HPDE6-E6E7 (cell line): ENCODE measurements around the gene TEX261.

Experiments used
- DNase-seq: peaks from one replicate; pipeline ENCODE4 v3.0.0; 2011; ENCODE audit warnings: missing footprints; ENCODE audit errors: extremely low spot score

The TEX261 gene

GRCh38 chr2:70959271-70959761 lies 35.4 kb downstream of the TEX261 start:
- no peak for DNase-seq

GRCh38 chr2:70958759-70959158 lies 35.9 kb downstream of the TEX261 start:
- DNase-seq, result no peak

DNA sequence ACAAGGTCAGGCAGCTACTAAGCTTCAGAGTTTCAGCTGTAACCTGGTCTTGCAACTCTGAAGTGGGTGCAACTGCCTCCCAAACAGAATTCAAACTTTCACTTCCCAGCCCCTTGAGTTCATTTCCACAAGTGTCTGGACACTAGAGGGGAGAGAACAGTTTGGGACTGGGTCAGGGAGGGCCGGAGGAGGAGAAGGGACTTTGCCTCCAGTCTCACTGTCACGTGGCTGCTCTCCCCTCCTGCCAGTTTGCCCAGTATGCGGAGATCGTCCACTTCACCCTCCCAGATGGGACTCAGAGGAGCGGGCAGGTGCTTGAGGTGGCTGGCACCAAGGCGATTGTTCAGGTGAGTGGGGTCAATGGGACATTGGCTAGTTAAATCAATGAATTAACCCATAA lies 36.9 kb downstream of the TEX261 start:
- no peak for DNase-seq

DNA sequence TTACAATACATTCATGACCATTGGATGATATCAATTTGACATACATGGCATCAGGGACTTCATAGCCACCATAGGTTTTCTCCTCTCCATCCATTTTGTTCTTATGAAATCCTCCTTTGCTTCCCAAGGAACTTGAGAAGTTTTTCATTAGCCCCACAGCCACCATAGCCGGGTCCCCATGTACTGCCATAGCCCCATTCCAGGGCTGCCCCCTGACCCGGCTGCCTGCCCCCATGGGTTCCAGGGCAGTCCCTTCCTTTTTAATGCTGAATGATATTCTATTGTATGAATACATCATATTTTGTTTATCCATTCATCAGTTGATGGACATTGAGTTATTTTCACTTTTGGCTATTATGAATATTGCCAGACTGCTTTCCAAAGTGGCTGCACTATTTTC lies 38.5 kb downstream of the TEX261 start:
- DNase-seq, result no peak

DNA sequence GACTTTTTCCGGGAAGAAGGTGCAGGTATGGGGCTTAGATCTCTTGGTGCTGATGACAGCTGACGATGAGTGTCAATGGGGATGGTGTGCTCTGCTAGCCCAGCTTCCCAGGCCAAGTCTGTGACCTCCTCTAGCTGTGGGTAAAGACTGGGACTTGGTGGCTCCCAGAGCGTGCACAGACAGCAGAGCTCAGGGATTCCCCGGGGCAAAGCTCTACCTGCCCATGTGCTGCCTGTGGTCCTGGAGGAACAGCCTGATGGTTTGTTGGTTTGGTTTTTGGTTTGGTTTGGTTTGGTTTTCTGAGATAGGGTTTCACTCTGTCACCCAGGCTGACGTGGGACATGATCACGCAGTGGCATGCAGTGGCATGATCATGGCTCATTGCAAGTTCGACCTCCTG lies 39.8 kb downstream of the TEX261 start:
- DNase-seq, result no peak

- no peak for DNase-seq
These were observed 45.6 kb downstream of the TEX261 start for GRCh38 chr2:70949086-70949485.

GRCh38 chr2:70948337-70949003 lies 46.2 kb downstream of the TEX261 start:
- DNase-seq, result peak; percentile 75

DNA sequence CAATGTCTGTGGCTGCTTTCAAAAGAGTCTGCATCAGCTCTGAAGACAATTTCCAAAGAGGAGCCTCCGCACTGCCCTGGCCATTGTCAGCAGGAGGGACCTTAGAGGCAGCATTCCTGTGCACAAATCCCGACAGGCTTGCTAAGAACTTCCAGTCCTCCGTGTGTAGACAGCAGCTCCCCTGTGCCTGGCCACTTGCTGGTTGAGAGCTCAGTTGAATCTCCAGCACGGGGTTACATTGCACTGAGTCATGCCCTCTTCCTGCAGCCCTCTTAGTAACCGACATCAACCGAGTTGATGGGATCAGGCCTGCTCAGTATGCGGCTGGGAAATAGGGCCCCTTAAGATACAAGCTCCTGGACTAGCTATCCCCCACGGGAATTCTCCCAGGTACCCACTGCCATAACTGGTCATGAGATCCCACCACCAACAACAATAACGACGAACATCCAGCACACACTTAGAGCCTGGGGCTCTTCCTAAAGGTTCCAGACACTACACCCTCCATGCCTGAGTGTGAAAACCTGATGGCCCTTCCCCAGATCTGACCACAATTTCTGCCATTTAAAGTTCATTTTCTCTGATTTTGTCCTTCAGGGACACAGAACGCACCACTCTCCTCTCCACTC lies 47.0 kb downstream of the TEX261 start:
- DNase-seq, result peak; percentile 43

GRCh38 chr2:70946832-70947442 lies 47.7 kb downstream of the TEX261 start:
- no peak for DNase-seq

DNA sequence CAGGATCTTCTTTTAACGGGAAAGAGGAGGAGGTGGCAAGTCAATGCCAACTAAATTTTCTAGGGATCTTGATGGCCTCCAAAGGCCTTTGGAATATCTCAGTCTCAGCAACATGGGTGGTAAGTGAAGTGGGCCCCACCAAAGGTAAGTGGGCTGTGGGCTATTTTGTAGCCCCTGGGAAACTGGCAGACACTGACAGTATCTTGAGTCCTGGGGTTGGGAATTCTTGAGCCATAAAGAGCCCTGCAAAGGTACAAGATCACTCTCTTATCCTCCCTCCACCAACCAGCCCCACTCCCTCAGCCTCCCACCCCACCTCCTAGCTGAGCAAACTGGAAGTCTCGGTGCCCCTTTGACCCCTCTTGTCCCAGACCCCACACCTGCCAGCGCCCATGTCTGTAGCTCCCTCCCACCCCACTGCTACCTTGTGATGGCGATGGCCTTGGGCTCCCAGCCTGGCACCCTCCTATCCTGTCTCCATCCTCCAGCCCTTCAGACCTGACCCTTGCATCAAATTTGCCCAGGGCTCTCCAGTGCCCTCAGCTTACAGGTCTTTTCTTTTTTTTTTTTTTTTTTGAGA lies 50.5 kb downstream of the TEX261 start:
- DNase-seq, result no peak

DNA sequence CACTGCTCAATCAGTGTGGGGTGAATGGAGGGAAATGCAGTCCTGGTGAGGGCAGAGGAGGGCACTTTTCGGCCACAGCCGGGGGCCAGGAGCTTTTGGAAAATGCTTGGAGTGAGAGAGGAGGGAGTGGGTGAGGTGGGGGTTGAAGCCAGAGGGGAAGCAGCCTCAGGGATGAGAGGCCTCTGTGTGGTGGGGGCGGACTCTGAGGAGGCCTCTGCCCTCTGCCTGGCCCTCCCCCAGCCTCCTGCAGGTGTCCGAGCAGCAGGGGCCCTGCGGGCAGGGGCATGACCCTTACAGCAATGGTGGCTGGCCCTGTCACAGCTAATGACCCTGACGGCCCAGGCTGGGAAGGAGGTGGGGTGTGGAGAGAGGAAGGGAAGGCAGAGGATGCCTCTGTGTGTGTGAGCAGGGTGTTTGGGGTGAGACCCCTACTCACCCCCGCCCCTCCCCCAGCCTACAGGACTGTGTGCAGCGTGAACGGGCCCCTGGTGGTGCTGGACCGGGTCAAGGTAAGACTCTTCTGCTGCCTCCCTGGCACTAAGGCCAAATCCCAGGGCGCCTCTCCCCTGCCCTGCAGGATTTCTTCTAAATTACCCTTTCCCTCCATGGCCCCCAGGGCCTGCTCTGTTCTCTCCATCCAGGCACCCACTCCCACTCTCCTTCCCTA lies 51.3 kb downstream of the TEX261 start:
- DNase-seq, result no peak

DNA sequence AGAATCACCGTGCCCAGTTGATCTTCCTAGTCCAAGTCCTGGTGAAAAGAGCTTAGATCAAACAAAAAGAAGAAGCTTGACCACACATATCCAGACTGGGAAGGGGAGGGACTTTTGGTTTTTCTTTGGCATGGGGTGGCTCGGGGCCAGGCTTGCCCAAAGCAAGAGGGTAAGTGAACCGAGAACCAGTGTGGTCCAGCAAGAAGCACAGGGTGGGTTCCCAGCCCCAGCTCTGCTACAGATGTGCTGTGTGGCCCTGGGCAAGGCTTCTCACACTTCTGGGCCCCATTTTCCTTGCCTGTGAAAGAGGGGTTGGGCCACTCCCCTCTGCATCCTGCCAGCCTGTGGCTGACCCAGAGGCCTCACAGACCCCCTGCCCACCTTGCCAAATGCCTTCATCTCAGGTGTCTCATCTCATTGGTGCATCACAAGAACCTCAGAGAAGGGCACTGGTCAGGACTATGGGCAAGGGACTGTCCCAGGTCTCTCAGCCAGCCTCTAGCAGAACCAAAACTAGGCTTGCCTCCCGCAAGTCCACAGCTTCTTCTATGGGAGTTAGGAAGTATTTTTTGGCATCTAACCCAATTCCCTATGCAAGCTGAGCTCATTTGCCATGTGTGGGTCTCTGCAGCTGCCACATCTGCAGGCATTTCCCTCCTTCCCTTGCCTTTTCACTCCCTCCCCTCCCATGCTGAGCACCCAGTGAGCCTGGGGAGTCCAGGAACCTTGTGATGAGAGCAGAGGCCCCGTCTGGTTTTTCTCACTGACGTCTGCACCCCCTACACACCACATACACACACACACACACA lies 52.1 kb downstream of the TEX261 start:
- DNase-seq, result no peak

DNA sequence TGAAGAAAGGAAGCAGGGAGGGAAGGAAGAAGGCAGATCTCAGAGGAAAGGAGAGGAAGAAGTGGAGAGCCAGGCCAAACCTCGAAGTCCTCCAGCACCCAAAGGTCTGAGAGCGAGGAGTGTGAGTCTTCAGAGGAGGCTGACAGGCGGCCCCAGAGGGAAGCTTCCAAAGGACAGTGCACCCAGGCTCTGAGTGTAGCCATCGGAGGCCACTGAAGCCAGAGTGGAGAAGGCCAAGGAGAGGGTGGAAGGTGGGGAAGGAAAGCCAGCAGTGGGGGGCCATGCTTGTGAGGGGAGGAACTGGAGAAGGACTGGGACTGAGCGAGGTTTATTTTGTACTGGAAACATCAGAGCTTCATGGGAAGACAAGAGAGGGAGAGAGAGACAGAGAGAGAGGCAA lies 53.0 kb downstream of the TEX261 start:
- no peak for DNase-seq

GRCh38 chr2:70941186-70941585 lies 53.5 kb downstream of the TEX261 start:
- no peak for DNase-seq

DNA sequence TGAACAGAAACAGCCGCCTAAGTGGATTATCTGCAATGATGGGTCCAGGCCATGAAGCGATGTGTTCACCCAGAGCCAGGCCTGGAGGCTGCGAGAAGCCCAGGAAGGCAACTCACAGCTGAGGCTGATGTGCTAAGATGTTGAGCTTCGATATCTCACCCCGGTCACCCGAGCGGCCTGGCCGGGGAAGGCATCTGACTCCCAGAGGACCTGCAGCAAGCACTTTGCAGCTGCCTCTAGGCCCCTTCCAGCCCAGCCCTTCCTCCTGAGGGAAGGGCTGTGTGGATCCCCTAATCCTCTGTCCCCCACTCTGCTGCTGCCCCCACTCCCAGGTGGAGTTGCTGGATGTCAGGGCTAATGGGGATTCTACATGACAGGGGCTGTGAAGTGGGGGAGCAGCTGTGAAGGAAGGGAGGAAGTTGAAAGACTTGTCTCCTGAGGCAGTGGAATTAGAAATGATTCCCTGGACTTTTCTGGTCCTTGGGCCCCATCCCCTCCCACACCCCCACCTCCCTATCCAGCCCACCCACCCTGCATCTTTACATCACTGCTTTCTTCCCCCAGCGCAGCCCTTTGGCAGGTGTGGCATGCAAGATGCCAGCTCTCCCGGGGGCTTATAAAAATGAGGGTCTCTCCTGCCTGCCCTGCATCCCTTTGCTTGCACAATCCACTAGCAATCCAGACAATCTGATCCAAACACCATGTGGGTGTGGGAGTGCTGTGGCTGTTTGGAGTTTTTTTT lies 54.7 kb downstream of the TEX261 start:
- DNase-seq, result no peak

GRCh38 chr2:70939001-70939838 lies 55.5 kb downstream of the TEX261 start:
- no peak for DNase-seq

GRCh38 chr2:70938586-70938950 lies 56.1 kb downstream of the TEX261 start:
- no peak for DNase-seq

- DNase-seq, result no peak
These were observed 56.6 kb downstream of the TEX261 start for GRCh38 chr2:70937866-70938585.
